Endothelial cell (in vitro differentiated cells): ENCODE results near the gene FOXN4. TPM values are rescaled to one million over a fixed set of nuclear protein-coding genes. Genes with fewer than 3 reads are reported as not detected.

ENCODE experiments used
- DNase-seq: peaks from one replicate; pipeline ENCODE4 v3.0.0; 2021; ENCODE audit warnings: low spot score
- H3K27ac Mint-ChIP-seq: one replicate; pipeline ENCODE4 v1.8.0; 2021; ENCODE audit warnings: mixed read lengths, inconsistent platforms; ENCODE audit not compliant: unreplicated experiment
- H3K27me3 Mint-ChIP-seq: one replicate; pipeline ENCODE4 v1.8.0; 2021; ENCODE audit warnings: mild to moderate bottlenecking, moderate library complexity, mixed read lengths, inconsistent platforms; ENCODE audit not compliant: unreplicated experiment
- H3K36me3 Mint-ChIP-seq: one replicate; pipeline ENCODE4 v1.8.0; 2021; ENCODE audit warnings: mild to moderate bottlenecking, low read depth, mixed read lengths, inconsistent platforms; ENCODE audit not compliant: unreplicated experiment
- H3K4me1 Mint-ChIP-seq: one replicate; pipeline ENCODE4 v1.8.0; 2021; ENCODE audit warnings: mild to moderate bottlenecking, mixed read lengths, inconsistent platforms; ENCODE audit not compliant: unreplicated experiment
- H3K4me3 Mint-ChIP-seq: one replicate; pipeline ENCODE4 v1.8.0; 2021; ENCODE audit warnings: mild to moderate bottlenecking, mixed read lengths, inconsistent platforms; ENCODE audit not compliant: unreplicated experiment
- H3K9me3 Mint-ChIP-seq: one replicate; pipeline ENCODE4 v1.8.0; 2021; ENCODE audit warnings: mixed read lengths, inconsistent platforms; ENCODE audit not compliant: unreplicated experiment
- total RNA-seq: library from RNA; stranded (reverse); fragmentation: NEBNext Ultra II Directional; extraction: Animal tissue kit (Norgen Biotek cat#: 25700); gene quantifications from one replicate; pipeline ENCODE4 v1.2.1, GENCODE V29; 2021; ENCODE audit not compliant: unreplicated experiment
- TF ChIP-seq, protein P1 (sequence below): fragments of 200-600 bp; sonication (generic); IDR thresholded peaks from one replicate; pipeline ENCODE4 v1.5.0; 2021; ENCODE audit warnings: antibody characterized with exemption; ENCODE audit not compliant: unreplicated experiment

FOXN4 gene
- total RNA-seq, 1 donor from 2014 or later: not detected

- no peak for DNase-seq
- Mint-ChIP-seq H3K4me3 (no peak overlapping the region), H3K9me3 (no peaks in the 10 kb centered on the region), H3K4me1 (no peaks in the 10 kb centered on the region), H3K27me3 (peaks cover 7% of the 10 kb centered on the region), H3K36me3 (peaks cover 8% of the 10 kb centered on the region), H3K27ac (no peak overlapping the region)
- TF ChIP-seq, protein P1, sequence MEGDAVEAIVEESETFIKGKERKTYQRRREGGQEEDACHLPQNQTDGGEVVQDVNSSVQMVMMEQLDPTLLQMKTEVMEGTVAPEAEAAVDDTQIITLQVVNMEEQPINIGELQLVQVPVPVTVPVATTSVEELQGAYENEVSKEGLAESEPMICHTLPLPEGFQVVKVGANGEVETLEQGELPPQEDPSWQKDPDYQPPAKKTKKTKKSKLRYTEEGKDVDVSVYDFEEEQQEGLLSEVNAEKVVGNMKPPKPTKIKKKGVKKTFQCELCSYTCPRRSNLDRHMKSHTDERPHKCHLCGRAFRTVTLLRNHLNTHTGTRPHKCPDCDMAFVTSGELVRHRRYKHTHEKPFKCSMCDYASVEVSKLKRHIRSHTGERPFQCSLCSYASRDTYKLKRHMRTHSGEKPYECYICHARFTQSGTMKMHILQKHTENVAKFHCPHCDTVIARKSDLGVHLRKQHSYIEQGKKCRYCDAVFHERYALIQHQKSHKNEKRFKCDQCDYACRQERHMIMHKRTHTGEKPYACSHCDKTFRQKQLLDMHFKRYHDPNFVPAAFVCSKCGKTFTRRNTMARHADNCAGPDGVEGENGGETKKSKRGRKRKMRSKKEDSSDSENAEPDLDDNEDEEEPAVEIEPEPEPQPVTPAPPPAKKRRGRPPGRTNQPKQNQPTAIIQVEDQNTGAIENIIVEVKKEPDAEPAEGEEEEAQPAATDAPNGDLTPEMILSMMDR: no peak
These were observed 56.3 kb downstream of the FOXN4 start for GRCh38 chr12:109252799-109253198.

DNA sequence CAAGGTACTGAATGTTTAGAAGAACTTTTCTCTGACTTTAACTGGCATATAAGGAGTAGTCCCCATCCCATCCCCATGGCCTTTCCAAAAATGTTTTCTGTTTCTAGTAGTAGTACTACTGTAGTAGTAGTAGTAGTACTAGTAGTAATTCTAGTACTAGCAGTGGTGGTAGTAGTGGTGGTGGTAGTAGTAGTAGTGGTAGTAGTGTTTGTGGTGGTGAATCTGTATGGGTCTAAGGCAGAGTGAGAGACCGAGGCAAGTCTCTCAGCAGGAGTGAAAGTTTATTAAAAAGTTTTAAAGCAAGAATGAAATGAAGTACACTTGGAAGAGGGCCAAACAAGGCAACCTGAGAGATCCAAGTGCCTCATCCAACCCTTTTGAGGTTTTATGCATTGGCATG, 58.6 kb downstream of the FOXN4 start:
- Mint-ChIP-seq H3K4me1 (no peaks in the 10 kb centered on the region), H3K36me3 (peaks cover 8% of the 10 kb centered on the region), H3K9me3 (no peaks in the 10 kb centered on the region), H3K27ac (no peak overlapping the region), H3K4me3 (no peak overlapping the region), H3K27me3 (peaks cover 7% of the 10 kb centered on the region)
- TF ChIP-seq, protein P1: no peak
- DNase-seq: no peak

- DNase-seq: no peak
- Mint-ChIP-seq H3K4me3 (no peak overlapping the region), H3K9me3 (no peaks in the 10 kb centered on the region), H3K36me3 (no peaks in the 10 kb centered on the region), H3K27me3 (peaks cover 7% of the 10 kb centered on the region), H3K27ac (no peak overlapping the region), H3K4me1 (peaks cover 6% of the 10 kb centered on the region)
- TF ChIP-seq, protein P1: no peak
These were observed 61.0 kb downstream of the FOXN4 start for GRCh38 chr12:109247831-109248654.

DNA sequence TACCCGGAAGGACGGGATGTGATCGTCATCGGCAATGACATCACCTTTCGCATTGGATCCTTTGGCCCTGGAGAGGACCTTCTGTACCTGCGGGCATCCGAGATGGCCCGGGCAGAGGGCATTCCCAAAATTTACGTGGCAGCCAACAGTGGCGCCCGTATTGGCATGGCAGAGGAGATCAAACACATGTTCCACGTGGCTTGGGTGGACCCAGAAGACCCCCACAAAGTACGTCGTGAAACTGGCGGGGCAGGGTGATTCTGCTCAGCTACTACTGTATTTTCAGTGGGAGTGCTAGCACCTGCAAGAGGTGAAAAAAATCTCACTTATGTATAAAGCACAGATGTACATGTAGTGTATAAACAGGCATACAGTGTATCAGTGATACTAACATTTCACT, 62.9 kb downstream of the FOXN4 start:
- TF ChIP-seq, protein P1: no peak
- no peak for DNase-seq
- no peak overlapping the region for H3K4me3 Mint-ChIP-seq
- no peaks in the 10 kb centered on the region for H3K36me3 Mint-ChIP-seq
- peaks cover 6% of the 10 kb centered on the region for H3K4me1 Mint-ChIP-seq
- H3K27ac Mint-ChIP-seq: no peak overlapping the region
- H3K9me3 Mint-ChIP-seq: no peaks in the 10 kb centered on the region
- H3K27me3 Mint-ChIP-seq: peaks cover 7% of the 10 kb centered on the region

DNA sequence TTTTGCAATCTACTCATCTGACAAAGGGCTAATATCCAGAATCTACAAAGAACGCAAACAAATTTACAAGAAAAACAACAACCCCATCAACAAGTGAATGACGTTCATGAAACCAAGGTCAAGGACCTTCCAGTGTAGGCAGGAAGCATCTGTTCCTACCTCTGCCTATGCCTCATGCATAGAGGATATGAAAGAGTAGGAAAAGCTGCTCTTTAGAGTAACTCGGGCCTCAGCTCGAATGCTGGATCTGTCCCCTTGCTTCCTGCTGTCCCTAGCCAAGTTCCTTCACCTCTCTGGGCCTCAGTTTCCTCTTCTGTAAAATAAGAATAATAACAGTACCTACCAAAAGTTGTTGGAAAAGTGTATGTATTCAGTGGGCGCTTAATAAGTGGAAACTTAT, 65.0 kb downstream of the FOXN4 start:
- Mint-ChIP-seq H3K9me3 (no peaks in the 10 kb centered on the region), H3K4me1 (peaks cover 6% of the 10 kb centered on the region), H3K27me3 (peaks cover 5% of the 10 kb centered on the region), H3K36me3 (no peaks in the 10 kb centered on the region), H3K27ac (no peak overlapping the region), H3K4me3 (no peak overlapping the region)
- TF ChIP-seq, protein P1: no peak
- DNase-seq: no peak
